K562 (cell line): Measurements from ENCODE around the gene SLC5A5. TPM values are rescaled to one million over a fixed set of nuclear protein-coding genes. Genes with fewer than 3 reads are reported as not detected.

ENCODE experiments used
- CGGBP1 ChIP-seq: fragments of 250-450 bp; sonication (Bioruptor Pico); IDR thresholded peaks from 2 replicates; pipeline ENCODE4 v1.9.0; 2021; ENCODE audit warnings: mild to moderate bottlenecking
- FOXA1 ChIP-seq: fragments of 450-650 bp; IDR thresholded peaks from 2 replicates; pipeline ENCODE4 v1.6.1; 2016; ENCODE audit warnings: mild to moderate bottlenecking, borderline replicate concordance
- FOXP4 ChIP-seq: sonication (generic); formaldehyde crosslinking; IDR thresholded peaks from 2 replicates; pipeline ENCODE4 v1.8.0; 2022; ENCODE audit warnings: mild to moderate bottlenecking, missing genetic modification reagents, borderline replicate concordance
- GTF2F1 ChIP-seq: IDR thresholded peaks from 2 replicates; pipeline ENCODE4 v1.6.1; 2011; ENCODE audit warnings: low read depth, low read length, improper control_type of control experiment
- HDAC1 ChIP-seq, 2 experiments: fragments of 450-650 bp; IDR thresholded peaks; 2 replicates each; pipeline ENCODE4 v1.6.1; 2016 to 2017; ENCODE audit warnings: inconsistent platforms in 1 of 2, mild to moderate bottlenecking in 1 of 2, moderate library complexity in 1 of 2
- HMGXB4 ChIP-seq: sonication (generic); formaldehyde crosslinking; IDR thresholded peaks from 2 replicates; pipeline ENCODE4 v1.8.1; 2023; ENCODE audit warnings: mild to moderate bottlenecking, missing genetic modification reagents
- IRF1 ChIP-seq: sonication (generic); formaldehyde crosslinking; IDR thresholded peaks from 2 replicates; pipeline ENCODE4 v1.8.0; 2022; ENCODE audit warnings: missing genetic modification reagents, mild to moderate bottlenecking, borderline replicate concordance
- RAD21 ChIP-seq, 2 experiments: fragments of 250-450 bp in 1 of 2; fragments of 450-650 bp in 1 of 2; sonication (Bioruptor Pico) in 1 of 2; formaldehyde crosslinking in 1 of 2; IDR thresholded peaks in 1 of 2; conservative IDR thresholded peaks in 1 of 2; 2 replicates each; pipeline versions ENCODE4 v1.4.0 to v1.8.0; 2020 to 2022; ENCODE audit warnings: mild to moderate bottlenecking in 2 of 2, moderate library complexity in 1 of 2
- SIRT6 ChIP-seq: IDR thresholded peaks from one replicate; pipeline ENCODE4 v1.6.1; 2012; ENCODE audit warnings: low read depth, mild to moderate bottlenecking, control low read depth, inconsistent platforms, low read length, moderate library complexity
- SUPT5H ChIP-seq: fragments of 450-650 bp; IDR thresholded peaks from 2 replicates; pipeline ENCODE4 v1.6.1; 2016
- ZNF263 ChIP-seq: sonication (generic); formaldehyde crosslinking; IDR thresholded peaks from 2 replicates; pipeline ENCODE4 v1.8.0; 2022; ENCODE audit warnings: mild to moderate bottlenecking, missing genetic modification reagents, borderline replicate concordance
- ZNF311 ChIP-seq: fragments of 250-450 bp; sonication (Bioruptor Pico); IDR thresholded peaks from 2 replicates; pipeline ENCODE4 v1.4.0; 2020; ENCODE audit warnings: mild to moderate bottlenecking, moderate library complexity
- polyA plus RNA-seq, 8 experiments: library from polyadenylated mRNA; depleted of rRNA in 4 of 8; stranded (reverse) in 5 of 8; unstranded in 3 of 8; fragments of >200 nt; fragmentation: Nextera tagmentation in 2 of 8; fragmentation: Illumina TruSeq in 1 of 8; extraction: Ambion mirVana in 2 of 8; extraction: Trizol in 1 of 8; gene quantifications; 2 replicates each; pipeline versions ENCODE4 v1.2.1 to v1.2.3, GENCODE V29; 2011 to 2014; ENCODE audit warnings: inconsistent platforms in 1 of 8, missing spikeins in 1 of 8
- total RNA-seq, 7 experiments: library from RNA; depleted of rRNA in 6 of 7; stranded (reverse); fragments of >200 nt in 6 of 7; fragmentation: Illumina TruSeq in 2 of 7; extraction: Trizol in 2 of 7; gene quantifications; 2 replicates each; pipeline versions ENCODE4 v1.2.1 to v1.2.3, GENCODE V29; 2011 to 2021; ENCODE audit warnings: low replicate concordance in 1 of 7
- TF ChIP-seq, protein P1 (sequence below): fragments of 200-800 bp; sonication (Bioruptor generic); IDR thresholded peaks from 2 replicates; pipeline ENCODE4 v1.6.1; 2017; ENCODE audit warnings: missing genetic modification characterization, missing compliant biosample characterization

Gene SLC5A5
- total and polyA plus RNA-seq, 9 of the 15 experiments (the other 6 are each of a cell fraction or from before 2014, with no cell fraction given), result 0.10 to 0.73 (median 0.23) TPM

DNA sequence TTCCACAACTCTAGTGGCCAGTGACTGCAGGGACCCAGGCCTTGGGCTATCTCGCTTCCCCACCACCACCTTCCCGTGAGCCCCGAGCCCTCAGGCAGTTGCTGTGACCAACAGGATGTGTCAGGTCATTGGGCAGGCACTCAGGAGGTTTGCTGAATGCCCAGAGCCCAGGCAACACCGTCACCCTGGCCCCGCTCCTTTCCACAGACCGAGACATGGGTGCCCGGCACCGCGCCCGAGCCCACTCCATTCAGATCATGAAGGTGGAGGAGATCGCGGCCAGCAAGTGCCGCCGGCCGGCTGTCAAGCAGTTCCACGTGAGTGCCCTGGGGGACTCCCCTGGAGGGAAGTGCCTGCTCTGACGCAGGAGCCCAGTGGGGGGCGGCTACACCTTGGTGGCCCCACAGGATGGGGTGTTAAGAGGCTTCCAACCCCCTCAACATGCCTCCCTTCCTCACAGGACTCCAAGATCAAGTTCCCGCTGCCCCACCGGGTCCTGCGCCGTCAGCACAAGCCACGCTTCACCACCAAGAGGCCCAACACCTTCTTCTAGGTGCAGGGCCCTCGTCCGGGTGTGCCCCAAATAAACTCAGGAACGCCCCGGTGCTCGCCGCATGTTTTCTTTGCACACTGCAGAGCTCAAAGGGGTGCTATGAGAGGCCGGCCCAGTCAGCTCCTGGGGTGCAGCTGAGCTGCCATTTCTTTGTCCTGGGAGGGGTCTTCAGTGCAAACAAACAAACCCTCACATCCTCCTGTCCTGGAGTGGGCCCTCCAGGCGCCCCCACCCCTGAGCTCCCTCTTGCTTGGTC is 8.8 kb upstream of the SLC5A5 start (continued):
- no peak for TF ChIP-seq CGGBP1
- peak; percentile 37; the same call in 1 of the 2 replicates for TF ChIP-seq SUPT5H
- no peak for TF ChIP-seq IRF1 (CRISPR knock-in tag)
- TF ChIP-seq SIRT6, result no peak
- no peak for TF ChIP-seq HDAC1 (IDR thresholded peaks at IDR 0.05)
- no peak for TF ChIP-seq ZNF311 (CRISPR knock-in tag)
- TF ChIP-seq, protein P1, sequence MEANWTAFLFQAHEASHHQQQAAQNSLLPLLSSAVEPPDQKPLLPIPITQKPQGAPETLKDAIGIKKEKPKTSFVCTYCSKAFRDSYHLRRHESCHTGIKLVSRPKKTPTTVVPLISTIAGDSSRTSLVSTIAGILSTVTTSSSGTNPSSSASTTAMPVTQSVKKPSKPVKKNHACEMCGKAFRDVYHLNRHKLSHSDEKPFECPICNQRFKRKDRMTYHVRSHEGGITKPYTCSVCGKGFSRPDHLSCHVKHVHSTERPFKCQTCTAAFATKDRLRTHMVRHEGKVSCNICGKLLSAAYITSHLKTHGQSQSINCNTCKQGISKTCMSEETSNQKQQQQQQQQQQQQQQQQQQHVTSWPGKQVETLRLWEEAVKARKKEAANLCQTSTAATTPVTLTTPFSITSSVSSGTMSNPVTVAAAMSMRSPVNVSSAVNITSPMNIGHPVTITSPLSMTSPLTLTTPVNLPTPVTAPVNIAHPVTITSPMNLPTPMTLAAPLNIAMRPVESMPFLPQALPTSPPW (CRISPR knock-in tag), result no peak
- TF ChIP-seq HMGXB4, result no peak
- TF ChIP-seq ZNF263, result no peak
- TF ChIP-seq GTF2F1, result no peak
- TF ChIP-seq FOXA1, result no peak
- no peak for TF ChIP-seq FOXP4 (CRISPR knock-in tag)
- no peak for TF ChIP-seq RAD21 (CRISPR knock-in tag; conservative IDR thresholded peaks at IDR 0.05 in 1 of 2, IDR thresholded peaks at IDR 0.05 in 1 of 2)
